ENCODE results near the gene CPOX.

CPOX gene

DNA sequence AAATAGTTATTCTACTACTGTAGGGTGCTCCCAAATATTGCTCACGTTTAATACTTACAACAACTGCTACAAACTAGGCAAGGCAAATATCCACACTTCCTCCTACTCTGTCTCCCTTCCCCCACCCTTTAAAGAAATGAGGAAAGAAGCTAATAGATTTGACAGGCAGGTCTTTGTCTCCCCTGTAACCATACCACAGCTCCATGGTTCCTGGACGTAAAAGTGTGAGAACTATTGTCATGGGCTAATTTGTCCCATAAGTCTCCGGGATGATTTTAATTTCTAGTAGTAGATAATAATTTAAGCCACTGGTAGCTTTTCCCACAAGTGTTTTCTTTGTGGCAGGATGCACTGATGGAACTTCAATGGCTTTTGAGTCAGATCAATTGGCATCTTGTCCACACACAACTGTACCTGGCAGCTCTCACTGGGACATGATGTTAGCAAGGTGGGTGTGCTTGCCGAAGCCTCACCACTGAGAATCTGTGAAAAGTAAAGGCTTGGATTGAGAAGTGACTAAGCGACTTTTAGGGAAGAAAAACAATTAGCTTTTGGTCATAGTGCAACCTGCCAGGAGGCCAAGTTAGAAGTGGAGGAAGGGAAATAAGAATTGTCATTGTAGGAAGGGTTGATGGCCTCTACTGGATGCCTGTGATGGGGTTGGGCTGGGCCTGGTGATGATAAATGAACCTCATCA, 1.4 kb upstream of the CPOX start:
- DNase-seq: no peak

DNA sequence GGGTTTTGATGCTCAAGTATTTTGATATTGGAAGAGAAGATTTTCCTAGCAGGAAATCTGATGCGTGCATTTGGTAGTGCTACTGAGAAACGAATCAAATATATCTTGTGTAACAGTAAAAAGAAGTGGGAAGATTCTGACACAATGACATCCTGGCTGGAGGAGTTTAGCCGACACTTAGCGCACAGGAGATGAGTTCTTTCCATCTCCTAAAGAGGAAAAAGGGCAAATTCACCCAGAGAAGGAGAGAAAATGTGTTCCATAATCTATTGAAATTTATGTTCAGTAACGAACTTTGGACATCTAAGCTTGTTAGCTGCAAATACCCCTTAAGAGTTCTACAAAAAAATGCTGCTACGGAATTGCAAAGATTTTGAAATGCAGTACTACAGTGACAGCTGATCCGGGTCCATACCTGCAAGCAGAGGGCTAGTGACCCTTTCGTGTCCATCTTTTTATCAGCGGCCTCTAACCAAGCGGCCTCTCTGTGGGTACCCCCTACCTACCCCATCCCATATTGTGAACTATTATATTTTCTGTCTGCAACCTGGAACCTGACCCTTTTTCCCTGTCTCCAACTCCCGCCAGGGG, 971 bp downstream of the CPOX start:
- DNase-seq: no peak

DNA sequence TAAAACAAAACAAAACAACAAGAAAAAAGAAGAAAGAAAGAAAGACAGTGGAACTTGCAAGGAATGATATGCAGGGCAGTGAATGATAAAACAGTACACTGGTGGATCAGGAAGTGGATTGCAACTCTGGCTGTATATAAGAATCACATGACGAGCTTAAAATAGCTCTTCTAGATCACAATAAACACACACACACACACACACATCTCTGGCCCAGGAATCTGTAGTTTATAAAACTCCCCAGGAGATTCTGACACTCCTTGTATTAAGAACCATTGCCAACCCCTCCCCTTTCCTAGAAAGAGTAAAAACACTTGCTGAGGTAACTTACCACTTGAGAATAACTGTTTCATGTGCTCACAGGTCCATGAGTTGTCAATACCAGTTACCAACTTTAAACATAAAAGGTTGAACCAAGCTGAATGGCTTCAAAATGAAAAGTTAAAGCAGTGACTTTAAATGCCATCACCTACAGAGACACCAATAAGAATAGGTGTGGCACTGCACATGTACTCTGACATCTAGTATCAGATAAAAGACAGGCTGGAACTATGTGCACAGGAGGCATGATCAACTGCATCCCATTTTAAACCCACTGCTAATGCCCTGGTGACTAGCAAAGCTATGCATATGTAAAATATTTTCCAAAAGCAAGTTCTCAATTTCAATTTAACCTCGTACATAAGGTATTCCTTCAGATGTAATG, 3.9 kb downstream of the CPOX start:
- no peak for DNase-seq

DNA sequence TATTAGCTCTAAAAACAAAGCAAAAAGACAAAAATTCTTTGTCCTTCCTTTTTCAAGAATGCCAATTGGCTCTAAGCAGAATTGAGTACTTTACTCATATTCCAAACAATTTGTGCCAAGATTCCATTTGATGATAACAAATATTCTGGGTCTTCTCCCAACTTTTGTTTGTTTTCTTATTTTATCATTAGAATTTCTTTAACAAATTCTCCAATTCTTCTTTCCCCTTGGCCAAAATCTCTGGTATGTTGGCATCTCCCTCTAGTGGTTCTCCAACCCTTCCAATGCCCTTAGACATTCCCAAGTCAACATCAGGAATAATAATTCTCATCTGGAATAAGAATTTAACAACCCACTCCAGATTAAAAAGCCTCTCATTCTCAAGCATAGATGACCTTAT, 5.3 kb downstream of the CPOX start:
- DNase-seq: no peak

DNA sequence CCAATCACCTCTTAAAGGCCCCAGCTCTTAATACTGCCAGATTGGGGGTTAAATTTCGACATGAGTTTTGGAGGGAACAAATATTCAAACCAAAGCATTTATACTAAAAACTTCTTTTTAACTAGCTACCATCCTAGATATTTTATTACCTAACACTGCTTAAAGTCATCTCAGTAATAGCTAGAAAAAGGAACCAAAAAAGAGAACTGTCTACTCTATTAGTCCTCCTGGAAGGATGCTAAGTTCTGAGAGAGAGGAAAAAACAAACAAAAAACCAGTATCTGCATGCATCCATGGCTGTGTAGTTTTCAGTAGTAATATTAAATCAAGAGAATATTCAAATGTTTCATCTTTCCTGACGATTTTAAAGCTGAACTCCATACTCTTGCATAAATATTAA, 5.8 kb downstream of the CPOX start:
- DNase-seq: no peak

DNA sequence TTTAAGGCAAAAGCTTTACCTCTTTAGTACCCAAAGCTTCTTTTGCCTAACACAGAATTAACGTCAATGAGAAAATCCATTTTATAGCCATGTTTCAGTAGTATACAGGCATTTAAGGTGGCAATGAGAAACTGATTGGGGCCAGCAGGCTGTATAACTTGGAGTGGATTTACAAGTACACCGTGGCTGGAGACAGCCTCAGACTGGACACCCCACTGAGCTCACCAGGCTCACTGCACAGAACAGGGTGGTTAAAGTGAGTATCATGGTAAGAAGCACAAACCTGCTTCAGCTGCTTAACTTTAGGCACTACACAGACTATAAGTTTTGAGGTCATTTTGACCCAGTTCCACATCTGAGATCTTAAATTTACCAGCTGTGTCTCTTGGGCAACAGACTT, 8.9 kb downstream of the CPOX start:
- DNase-seq: no peak

DNA sequence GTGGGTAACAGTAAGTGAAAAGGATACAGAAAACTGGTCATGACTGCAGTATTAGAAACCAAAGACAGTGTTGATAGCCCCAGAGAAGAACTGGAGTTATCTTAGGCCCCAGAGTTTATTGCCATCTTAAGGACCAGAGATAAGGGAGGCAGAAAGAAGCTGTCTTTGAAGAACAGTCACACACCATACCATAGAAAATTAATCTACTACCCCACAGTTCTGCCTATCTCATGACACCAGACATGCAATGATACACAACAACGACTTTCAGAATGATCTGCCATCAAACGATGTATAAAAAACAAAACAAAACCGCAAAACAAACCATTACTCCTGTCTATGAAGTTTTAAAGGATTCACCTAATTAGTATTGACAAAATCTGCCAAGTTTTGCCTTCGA, 9.6 kb downstream of the CPOX start:
- no peak for DNase-seq

DNA sequence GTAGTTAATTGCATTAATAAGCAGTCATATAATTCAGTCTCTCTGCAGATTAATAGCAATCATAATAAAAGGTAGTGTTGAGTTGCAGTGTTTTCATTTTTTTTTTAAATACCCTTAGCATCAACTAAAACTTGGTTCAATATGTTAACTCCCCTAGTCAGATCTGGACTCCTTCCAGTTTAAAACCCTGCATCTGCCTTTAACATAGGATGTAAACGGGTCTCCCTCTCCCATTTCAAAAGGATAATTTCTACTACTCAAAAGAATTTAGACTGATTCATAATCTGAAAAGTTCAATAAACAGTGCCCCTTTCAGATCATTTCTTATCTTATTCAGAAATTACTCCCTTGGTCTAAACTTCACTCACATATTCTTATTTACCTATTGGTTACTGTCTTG, 11.4 kb downstream of the CPOX start:
- no peak for DNase-seq

DNA sequence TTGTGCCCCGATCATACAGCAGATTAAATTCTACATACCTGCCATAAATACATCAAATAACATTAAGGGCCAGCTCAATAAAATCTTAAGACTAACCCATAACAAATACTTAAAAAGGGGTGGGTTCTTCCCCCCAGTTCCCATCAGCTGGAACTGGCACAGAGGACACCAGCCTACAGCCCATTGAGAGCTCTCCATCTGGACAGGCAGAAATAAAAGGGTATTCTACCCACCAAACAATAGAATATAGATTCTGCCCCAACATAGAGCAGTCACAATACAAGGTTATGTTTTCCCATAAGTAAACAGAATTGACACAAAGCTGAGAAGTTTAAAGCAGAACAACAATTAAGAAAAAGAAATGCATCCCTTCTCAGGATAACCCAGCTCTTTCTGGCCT, 11.9 kb downstream of the CPOX start:
- DNase-seq: no peak

DNA sequence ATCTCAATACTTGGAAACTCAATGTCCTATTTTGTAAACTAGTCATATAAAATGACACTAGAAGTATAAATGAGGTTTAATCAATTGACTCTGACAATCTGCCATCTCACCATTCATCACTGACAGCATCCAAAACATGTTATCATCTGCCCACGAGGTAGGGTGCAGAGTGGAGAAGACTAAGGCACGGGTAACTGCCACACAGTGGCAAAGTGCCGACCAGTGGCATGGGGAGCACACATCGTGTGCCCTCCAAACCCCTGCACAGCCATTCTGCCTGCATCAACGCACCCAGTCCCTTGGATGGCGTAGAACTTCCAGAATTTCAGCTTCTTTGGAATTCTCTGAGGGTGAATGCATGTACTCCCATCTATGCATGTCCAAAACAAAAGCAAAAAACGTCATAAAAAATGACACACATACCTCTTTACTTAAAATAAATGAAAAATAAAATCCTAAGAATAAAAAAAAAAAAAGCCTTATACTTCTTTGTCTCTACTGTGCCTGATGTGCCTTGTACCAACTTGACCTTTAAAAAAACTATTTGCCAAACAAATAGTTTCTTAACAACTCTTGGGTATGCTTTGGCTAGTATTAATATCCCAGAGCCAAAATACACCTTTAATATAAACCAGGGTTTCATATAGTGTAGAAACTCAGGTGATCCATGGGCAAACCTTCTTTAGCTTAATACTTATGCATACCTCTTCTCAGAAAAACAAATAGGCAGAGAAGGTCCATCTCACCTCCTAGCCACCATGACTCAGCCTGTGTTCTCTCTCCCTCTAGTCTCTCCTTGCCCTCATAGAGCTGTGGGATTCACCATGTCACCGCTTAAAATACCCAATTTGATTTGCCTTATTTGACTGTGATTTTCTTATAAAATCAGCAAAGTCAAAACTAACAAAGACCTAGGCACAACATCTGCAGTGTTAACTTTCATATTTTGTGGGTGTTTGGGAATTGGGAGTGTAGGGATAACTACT, 12.7 kb downstream of the CPOX start:
- no peak for DNase-seq

DNA sequence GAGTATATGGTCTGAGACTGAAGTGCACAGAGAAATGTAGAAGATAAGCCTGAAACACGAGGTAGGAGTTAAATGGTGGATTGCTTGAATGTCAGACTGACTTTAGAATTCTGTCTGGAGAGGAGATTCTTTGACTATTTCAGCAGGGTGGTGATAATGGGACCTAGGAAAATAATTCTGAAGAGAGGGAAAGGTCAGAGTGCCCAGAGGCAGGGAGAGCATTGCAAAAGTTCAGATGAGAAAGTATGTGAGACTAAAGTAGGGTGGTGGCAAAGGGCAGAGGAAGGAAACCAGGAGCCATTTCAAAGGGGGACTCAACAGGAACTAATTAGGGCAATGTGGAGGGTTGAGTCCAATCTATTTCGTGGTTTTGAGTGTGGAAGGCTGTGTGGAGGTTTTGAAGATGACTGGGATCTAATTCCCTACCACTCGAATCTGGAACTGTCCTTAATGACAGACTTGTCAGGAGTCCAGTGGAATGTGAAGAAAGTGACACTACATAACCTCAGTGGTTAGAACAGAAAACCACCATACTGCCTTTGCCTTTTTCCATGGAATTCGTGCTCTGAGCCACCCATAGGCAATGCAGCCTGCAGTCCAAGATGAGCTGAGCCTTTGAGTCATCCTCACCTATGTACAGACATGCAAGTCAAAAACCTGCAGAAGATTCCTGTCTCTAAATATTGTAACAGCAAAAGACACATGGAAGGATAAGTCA, 16.1 kb downstream of the CPOX start:
- DNase-seq: no peak

DNA sequence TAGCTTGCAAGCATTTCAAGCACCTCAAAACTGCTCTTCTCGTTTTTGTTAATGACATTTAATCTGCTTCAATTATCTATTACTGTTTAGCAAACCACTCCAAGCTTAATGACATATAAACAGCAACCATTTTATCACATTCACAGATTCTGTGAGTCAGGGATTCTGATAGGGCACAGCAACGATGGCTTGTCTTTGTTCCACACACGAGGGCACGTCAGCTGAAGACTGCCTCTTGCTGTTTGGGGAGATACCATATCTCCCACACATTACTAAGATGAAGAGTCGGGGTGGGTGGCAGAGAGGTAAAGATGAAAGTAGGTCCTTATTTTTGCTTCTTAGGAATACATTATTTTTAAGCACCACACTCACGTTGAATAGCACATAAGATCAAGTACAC, 19.3 kb downstream of the CPOX start:
- DNase-seq: no peak

DNA sequence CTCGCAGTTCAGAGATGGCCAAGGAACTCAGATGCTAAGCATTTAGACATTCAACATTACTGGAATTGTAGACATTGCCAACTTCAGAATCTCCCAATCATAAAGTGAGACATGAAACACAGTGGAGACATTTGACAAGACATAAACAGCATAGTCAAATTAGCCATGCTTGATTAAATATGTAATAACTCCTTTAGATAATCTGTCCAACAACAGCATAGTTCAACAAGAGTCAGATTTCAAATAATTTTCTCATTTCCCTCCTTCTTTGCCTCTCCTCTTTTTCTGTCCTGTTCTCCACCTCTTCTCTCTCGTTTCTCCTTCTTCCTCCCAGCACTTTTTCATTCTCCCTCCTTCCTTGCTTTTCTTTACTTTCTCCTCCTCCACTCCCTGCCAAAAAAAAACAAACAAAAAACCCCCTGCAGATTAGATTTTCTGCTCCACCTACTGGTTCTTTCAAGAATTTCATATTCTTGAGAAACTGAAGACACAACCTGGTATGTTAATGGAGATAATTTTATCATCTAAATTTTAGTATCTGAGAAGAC, 20.2 kb downstream of the CPOX start:
- peak; percentile 62 for DNase-seq

DNA sequence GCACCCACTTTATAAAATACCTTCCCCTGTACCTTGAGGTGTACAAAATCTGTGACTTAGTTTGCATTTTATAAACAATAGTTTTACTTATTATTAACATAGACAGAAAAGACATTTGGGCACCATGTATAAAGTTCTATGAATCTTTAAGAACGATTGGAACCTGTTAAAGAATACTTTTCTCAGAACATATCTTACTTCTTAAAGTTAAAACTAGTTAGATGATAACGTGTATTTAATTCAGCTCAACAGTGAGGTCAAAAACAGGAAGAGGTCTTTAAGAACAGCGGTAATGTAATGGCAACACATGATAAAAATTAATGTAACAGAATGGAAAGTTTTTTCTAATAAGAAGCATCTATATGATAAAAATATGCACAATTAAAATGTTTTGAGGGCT, 25.0 kb downstream of the CPOX start:
- no peak for DNase-seq

DNA sequence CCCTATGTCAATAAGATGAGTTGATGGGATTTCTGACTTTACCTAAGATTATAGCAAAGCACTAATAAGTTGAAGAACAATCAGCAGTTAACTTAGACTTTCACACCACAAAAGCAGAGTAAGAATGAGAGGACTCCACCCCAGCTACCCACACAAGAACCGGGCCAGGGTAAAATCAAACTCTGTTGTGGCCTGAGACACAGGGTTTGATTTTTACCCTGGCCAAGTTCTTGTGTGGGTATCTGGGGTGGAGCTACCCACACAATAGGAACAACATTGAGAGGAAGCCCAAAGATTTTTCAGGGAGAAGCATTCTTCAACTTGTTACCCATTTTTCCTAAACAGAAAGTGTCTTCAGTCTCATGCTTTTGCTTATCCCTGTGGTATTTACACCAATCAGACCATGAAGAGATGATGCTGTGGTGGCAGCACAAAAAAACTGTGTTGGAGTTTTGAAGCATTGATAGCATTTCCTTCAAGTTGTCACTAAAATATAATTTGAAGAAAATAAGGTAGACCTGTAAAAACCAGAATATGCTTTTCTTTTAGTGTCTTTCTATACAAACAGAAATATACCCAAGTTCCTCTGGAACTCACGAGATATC, 25.6 kb downstream of the CPOX start:
- DNase-seq: peak; percentile 38

DNA sequence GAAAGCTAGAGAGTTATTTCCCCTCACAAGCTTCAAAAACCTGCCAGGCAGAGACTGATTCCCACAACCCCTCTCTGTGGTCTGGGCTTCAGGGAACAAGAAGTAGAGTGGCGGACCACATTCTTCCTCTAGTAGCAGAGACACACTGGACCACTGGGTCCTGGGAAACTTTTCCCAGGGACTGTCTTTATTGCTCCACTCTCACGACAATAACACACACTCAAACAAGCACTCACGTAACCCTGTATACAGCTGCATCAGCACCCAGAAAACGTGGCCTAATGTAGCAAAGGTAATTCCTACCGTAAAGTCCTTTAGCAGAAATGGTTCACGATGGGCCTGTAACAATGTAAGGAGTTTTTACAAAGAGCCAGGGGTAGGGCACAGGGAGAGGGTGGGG, 27.6 kb downstream of the CPOX start:
- no peak for DNase-seq

DNA sequence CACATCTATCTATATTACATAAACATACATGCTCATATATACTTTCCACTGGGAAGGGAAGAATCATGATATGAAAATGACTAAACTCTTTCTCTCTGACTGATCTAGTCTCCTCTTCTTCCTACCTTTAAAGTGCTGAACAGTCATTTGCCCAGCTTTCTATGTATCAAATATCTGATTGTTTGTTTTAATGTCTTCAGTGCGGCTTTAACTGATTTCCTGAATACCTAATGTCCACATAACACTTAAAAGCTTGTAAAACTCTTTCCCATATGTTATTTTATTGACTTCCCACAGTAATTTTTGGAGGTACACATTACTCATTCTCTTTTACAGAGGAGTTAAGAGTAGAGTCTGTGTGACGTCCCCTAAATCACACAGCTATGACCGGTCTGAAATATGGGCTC, 28.2 kb downstream of the CPOX start:
- DNase-seq: no peak

DNA sequence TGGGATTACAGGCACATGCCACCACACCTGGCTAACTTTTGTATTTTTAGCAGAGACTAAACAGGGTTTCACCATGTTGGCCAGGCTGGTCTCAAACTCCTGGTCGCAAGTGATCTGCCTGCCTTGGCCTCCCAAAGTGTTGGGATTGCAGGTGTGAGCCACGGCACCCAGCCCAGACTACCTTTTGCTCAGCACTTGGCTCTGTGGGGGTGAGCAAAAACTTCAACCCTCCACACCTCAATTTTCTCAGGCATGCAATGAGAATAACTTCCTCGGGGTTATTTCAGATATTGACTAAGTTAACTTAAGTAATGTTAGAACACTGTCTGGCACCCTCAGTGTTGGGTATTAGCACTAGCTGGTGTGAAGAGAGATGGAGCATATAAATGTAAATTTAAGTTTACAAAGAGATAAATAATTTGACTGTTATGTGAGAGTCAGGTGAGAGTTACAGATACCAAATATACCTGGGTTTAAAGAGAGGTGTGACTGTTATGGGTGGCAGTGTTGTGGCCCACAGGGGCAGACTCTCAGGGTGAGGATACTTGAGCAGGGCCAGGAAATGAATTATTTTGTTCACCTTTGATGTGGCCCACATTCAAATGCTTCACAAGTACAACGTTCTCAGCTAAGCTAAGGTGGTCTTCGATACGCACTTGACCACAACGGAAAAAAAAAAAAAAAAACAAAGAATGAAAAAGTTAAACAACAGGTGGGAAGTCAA, 29.0 kb downstream of the CPOX start:
- peak; percentile 78 for DNase-seq

DNA sequence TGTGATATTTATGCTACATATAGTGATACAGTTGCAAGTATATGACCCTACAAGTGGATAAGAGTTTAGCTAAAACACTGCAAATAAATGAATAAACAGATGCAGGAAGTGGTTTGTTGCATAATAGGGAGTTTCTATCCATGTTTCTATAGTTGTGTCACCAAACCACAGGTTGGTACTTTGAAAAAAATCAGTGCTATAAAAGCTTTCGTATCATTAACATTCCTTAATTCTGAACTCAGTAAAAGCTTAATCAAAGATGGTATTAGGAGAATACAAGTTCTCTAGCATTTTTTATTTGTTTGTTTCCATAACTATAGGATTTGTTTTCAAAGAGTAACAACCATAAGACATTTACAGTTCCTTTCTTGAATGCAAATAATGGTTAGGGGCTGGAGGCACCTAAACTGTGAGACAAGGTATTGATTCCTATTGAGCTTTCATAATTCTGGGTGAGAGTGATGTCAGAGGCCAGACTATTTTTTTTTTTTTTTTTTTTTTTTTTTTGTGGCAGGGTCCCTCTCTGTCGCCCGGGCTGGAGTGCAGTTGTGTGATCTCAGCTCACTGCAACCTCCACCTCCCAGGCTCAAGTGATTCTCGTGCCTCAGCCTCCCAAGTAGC, 29.6 kb downstream of the CPOX start:
- DNase-seq: peak; percentile 77

DNA sequence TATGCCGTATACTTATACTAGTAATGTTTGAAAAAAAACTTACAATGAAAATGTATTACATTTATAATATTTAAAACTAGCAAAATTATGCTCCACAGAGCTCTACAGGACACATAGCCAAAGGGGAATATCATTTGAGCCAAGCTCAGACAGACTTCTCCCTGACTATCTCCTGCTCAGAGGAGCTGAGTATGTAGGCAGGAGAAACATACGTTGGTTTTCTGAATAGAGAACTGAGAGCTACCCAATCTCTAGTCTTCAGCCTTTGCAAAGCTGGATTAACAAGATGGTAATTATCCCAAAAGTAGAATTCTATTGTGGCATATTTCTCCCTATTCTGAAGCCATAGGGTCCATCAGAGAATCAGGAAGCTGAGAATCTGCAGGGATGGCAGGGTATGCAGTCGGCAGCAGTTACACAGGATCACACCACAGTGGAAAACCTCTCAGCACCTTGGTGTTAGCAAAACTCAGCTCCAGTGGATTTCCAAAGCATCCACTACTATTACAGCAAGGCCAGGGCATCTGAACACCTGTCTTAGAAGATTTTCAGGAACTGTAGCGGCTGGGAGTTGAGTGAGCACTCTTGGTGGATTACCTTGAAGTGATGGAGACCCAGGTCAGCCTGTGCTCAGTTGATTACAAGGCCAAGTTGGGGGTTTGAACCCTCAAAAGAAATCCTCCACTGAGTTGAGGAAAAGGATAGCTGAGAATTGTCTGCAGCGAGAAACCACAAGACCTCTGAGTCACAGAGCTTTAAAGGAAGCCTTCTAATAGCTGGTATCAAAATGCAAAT, 31.5 kb downstream of the CPOX start:
- DNase-seq: peak; percentile 58

Data from CD4-positive, alpha-beta T cell treated with Interleukin-10 for 1 hour (primary cell).